ENCODE data around the gene CBLIF. TPM values are rescaled to one million over a fixed set of nuclear protein-coding genes. Genes with fewer than 3 reads are reported as not detected.

The CBLIF gene
- total and polyA plus RNA-seq, 2 donors (not counting 1 experiment from before 2014, with no cell fraction given): not detected

DNA sequence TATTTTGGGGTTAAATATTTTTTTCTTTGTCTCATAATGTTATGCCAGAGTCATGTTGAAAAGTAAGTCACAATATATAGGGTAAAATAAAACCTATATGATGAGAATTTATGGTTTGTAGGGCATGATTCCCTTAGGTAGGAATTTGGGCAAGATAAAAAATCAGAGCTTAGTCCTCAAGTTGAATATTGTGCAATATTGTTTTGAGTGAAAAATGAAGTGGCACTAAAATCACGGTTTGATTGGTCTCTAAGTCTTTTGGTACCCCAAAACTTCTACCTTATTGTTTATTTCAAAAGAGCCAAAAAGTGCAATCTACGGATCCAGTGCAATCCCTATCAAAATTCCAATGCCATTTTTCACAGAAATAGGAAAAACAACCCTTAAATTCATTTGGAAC lies 33.1 kb downstream of the CBLIF start:
- Histone ChIP-seq H3K9me3 (ENCODE audit: control insufficient read depth, insufficient read depth, low read depth, low read length) (no peaks in the 10 kb centered on the region), H3K4me2 (ENCODE audit: extremely low read depth, insufficient read depth, low read length) (no peak overlapping the region), H3K27me3 (ENCODE audit: control insufficient read depth, insufficient read depth, low read length) (no peaks in the 10 kb centered on the region), H3K79me2 (ENCODE audit: control insufficient read depth, insufficient read depth, low read length) (peaks cover 10% of the 10 kb centered on the region), H2AFZ (ENCODE audit: low read length) (no peak overlapping the region), H3K4me1 (ENCODE audit: control insufficient read depth, extremely low read depth, insufficient read depth, low read length) (peaks cover 4% of the 10 kb centered on the region), H3K27ac (ENCODE audit: insufficient read depth, low read length) (no peak overlapping the region), H4K20me1 (ENCODE audit: control insufficient read depth, extremely low read depth, insufficient read depth, low read length) (no peaks in the 10 kb centered on the region), H3K4me3 (replicated peaks in 1 of 4; ENCODE audit: control extremely low read depth in 1 of 4, insufficient read depth in 1 of 4, low read depth in 3 of 4, low read length in 4 of 4) (no peak overlapping the region), H3K9ac (ENCODE audit: insufficient read depth, low read length) (no peak overlapping the region), H3K36me3 (ENCODE audit: control insufficient read depth, insufficient read depth, low read length) (peaks cover 4% of the 10 kb centered on the region)
- TF ChIP-seq EZH2 (IDR thresholded peaks at IDR 0.05; ENCODE audit: low read length, missing control alignments): no peak
- TF ChIP-seq, protein P1, sequence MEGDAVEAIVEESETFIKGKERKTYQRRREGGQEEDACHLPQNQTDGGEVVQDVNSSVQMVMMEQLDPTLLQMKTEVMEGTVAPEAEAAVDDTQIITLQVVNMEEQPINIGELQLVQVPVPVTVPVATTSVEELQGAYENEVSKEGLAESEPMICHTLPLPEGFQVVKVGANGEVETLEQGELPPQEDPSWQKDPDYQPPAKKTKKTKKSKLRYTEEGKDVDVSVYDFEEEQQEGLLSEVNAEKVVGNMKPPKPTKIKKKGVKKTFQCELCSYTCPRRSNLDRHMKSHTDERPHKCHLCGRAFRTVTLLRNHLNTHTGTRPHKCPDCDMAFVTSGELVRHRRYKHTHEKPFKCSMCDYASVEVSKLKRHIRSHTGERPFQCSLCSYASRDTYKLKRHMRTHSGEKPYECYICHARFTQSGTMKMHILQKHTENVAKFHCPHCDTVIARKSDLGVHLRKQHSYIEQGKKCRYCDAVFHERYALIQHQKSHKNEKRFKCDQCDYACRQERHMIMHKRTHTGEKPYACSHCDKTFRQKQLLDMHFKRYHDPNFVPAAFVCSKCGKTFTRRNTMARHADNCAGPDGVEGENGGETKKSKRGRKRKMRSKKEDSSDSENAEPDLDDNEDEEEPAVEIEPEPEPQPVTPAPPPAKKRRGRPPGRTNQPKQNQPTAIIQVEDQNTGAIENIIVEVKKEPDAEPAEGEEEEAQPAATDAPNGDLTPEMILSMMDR (conservative IDR thresholded peaks at IDR 0.05 in 1 of 2, IDR thresholded peaks at IDR 0.05 in 1 of 2; ENCODE audit: low read depth in 1 of 2, low read length in 2 of 2): no peak
- no peak for DNase-seq (ENCODE audit: low read depth in 2 of 2)

DNA sequence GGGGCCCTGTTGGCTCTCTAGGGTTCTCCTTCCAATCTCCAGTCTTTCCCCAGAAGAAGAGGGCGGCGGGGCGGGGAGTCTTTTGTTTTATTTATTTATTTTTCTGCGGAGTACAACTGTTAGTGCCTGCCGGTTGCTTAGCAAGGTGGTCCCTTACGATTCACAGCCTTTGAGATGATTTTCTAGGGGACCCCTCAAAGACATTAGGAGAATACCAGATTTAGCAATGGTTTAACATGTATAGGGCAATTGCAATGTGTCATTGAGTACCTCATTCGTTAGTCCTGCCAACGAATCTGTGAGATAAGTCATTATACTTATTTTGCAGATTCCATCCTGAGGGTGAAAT lies 34.4 kb downstream of the CBLIF start:
- H3K36me3 ChIP-seq (ENCODE audit: control insufficient read depth, insufficient read depth, low read length): peaks cover 12% of the 10 kb centered on the region
- H3K9ac ChIP-seq (ENCODE audit: insufficient read depth, low read length): no peak overlapping the region
- peak overlapping the region; percentile 92 for H2AFZ ChIP-seq (ENCODE audit: low read length)
- peak overlapping the region; percentile 2 for H3K27ac ChIP-seq (ENCODE audit: insufficient read depth, low read length)
- TF ChIP-seq, protein P1 (conservative IDR thresholded peaks at IDR 0.05 in 1 of 2, IDR thresholded peaks at IDR 0.05 in 1 of 2; ENCODE audit: low read depth in 1 of 2, low read length in 2 of 2): no peak
- TF ChIP-seq EZH2 (IDR thresholded peaks at IDR 0.05; ENCODE audit: low read length, missing control alignments): no peak
- peaks cover 10% of the 10 kb centered on the region for H3K79me2 ChIP-seq (ENCODE audit: control insufficient read depth, insufficient read depth, low read length)
- H4K20me1 ChIP-seq (ENCODE audit: control insufficient read depth, extremely low read depth, insufficient read depth, low read length): no peaks in the 10 kb centered on the region
- H3K4me1 ChIP-seq (ENCODE audit: control insufficient read depth, extremely low read depth, insufficient read depth, low read length): peaks cover 4% of the 10 kb centered on the region
- peak overlapping the region; percentile 84 to 98 (median 94) for H3K4me3 ChIP-seq (replicated peaks in 1 of 4; ENCODE audit: control extremely low read depth in 1 of 4, insufficient read depth in 1 of 4, low read depth in 3 of 4, low read length in 4 of 4)
- H3K27me3 ChIP-seq (ENCODE audit: control insufficient read depth, insufficient read depth, low read length): no peaks in the 10 kb centered on the region
- H3K9me3 ChIP-seq (ENCODE audit: control insufficient read depth, insufficient read depth, low read depth, low read length): no peaks in the 10 kb centered on the region
- DNase-seq (ENCODE audit: low read depth in 2 of 2): no peak
- peak overlapping the region; percentile 49 for H3K4me2 ChIP-seq (ENCODE audit: extremely low read depth, insufficient read depth, low read length)

DNA sequence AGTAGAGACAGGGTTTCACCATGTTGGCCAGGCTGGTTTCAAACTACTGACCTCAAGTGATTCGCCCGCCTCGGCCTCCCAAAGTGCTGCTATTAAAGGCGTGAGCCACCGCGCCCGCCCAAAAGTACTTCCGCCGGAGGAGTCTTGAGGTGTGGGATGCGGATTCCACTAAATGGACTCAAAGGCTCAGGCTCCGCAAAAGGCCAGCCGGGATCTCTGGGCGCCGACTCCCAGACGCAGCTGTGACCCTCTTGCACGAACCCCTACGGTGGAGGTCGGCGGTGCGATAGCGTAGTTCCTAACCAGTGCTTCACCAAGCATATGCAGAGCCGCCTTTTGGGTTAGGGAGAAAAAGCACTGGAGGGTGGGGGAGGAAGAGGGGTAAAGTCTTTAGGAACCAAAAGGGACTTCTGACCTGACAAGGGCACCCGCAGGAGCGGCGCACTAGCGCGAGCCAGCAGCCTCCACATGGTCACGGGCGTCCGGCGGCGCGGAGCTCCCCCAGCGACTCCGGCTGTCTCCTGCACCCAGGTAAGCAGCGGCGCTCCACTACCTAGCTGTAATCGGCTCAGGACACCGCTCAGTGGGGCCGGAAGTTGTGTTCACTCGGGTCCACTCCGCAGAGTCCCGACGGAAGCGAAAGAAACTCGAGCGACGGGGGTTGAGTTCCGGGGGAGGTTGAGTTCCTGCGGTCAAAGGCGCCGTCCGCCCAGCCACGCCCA lies 34.9 kb downstream of the CBLIF start, which contains the start of gene MRPL16:
MRPL16 (minus strand) TSS at position 590 of the 722 bp plus-strand sequence; CDS start at position 470, 120 bp downstream.
- Histone ChIP-seq H3K27me3 (ENCODE audit: control insufficient read depth, insufficient read depth, low read length) (no peaks in the 10 kb centered on the region), H3K9me3 (ENCODE audit: control insufficient read depth, insufficient read depth, low read depth, low read length) (no peaks in the 10 kb centered on the region), H3K36me3 (ENCODE audit: control insufficient read depth, insufficient read depth, low read length) (peaks cover 12% of the 10 kb centered on the region), H2AFZ (ENCODE audit: low read length) (peak within 1 kb of the TSS; percentile 92), H3K79me2 (ENCODE audit: control insufficient read depth, insufficient read depth, low read length) (peaks cover 10% of the 10 kb centered on the region), H3K9ac (ENCODE audit: insufficient read depth, low read length) (peak within 1 kb of the TSS; percentile 73), H3K4me2 (ENCODE audit: extremely low read depth, insufficient read depth, low read length) (peak within 1 kb of the TSS; percentile 82), H4K20me1 (ENCODE audit: control insufficient read depth, extremely low read depth, insufficient read depth, low read length) (no peaks in the 10 kb centered on the region), H3K4me3 (replicated peaks in 1 of 4; ENCODE audit: control extremely low read depth in 1 of 4, insufficient read depth in 1 of 4, low read depth in 3 of 4, low read length in 4 of 4) (peak within 1 kb of the TSS; percentile 84 to 98 (median 94)), H3K27ac (ENCODE audit: insufficient read depth, low read length) (peak within 1 kb of the TSS; percentile 75), H3K4me1 (ENCODE audit: control insufficient read depth, extremely low read depth, insufficient read depth, low read length) (peaks cover 4% of the 10 kb centered on the region)
- no peak for TF ChIP-seq EZH2 (IDR thresholded peaks at IDR 0.05; ENCODE audit: low read length, missing control alignments)
- TF ChIP-seq, protein P1 (conservative IDR thresholded peaks at IDR 0.05 in 1 of 2, IDR thresholded peaks at IDR 0.05 in 1 of 2; ENCODE audit: low read depth in 1 of 2, low read length in 2 of 2): no peak
- peak; percentile 88 to 91 for DNase-seq (ENCODE audit: low read depth in 2 of 2)
